KBM-7 (cell line): ENCODE measurements around the gene TRPM2.

Experiments used
- DNase-seq: peaks from one replicate; pipeline ENCODE4 v3.0.0-alpha.2; 2015
- in situ Hi-C: fragments of 300-500 bp; cut with MboI; formaldehyde crosslinking; loops from 2 replicates; pipeline ENCODE4 v1.14.3; 2020; ENCODE audit warnings: low sequenced_read_pairs, low pct_unique_long_range_greater_than_20kb, mixed read lengths

Gene TRPM2

DNA sequence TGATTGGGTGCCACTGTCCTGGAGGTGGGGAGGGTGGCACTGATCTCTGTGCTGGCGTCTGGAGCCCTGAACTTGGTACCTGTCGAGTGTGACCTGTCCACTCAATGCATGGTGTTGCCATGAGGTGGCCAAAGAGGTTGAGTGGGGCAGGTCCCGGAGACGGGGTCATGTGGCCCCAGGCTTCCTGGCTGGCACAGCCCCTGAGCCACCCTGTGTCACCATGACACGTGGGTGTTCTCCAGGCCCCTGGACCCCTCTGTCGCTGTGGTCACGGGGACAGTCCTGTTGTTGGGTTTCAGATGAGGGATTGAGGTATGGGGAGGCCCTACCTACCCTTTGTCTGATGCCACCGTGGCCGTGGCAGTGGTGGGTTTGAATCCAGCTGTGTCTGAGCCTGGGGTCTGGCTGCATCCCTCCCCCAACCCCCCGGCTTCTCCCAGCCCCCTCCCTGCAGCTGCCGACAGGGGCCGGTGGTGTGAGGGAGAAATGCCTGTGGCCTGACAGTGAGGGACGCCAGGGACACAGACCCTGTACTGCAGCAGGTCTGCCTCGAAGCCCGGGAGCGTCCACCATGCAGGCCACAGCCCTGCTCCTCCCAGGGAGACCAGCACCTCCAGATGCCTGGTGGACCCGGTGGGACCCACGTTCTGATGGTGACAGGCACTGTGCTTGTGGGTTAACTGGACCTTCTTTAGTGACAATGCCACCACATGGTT lies 12.0 kb downstream of the TRPM2 start:
- in situ Hi-C loops, result loop anchor here (25.0 kb wide), 1 partner anchor 522 kb away; no protein-coding TSS in a partner anchor
- no peak for DNase-seq

DNA sequence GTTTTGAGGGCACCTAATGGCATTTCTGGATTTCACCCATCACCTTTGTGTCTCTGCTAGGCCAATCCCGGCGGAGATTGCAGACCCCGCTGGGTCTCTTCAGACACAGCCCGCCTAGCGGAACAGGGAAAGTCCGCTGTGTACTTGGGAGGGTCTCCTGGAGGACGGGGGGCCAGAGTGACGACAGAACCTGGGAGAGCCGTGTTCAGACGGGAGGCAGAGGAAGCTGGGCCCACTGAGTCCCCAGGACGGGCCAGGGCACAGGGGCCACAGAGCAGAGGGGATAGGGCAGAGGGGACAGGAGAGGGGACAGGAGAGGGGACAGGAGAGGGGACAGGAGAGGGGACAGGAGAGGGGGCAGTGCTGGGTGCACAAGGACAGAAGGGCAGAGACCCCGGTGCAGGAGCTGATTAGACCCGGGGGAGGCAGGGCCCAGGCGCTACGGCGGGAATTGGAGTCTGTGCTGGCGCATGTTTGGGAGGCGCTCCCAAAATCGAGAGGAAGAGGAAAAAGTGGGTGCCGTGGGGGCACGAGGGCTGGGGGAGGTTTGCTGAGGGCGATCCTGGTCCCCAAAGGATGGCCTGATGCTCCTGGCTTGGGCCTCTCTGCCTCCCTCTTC lies 12.7 kb downstream of the TRPM2 start:
- in situ Hi-C loops, result loop anchor here (25.0 kb wide), 1 partner anchor 521 kb away; no protein-coding TSS in a partner anchor
- DNase-seq, result no peak

DNA sequence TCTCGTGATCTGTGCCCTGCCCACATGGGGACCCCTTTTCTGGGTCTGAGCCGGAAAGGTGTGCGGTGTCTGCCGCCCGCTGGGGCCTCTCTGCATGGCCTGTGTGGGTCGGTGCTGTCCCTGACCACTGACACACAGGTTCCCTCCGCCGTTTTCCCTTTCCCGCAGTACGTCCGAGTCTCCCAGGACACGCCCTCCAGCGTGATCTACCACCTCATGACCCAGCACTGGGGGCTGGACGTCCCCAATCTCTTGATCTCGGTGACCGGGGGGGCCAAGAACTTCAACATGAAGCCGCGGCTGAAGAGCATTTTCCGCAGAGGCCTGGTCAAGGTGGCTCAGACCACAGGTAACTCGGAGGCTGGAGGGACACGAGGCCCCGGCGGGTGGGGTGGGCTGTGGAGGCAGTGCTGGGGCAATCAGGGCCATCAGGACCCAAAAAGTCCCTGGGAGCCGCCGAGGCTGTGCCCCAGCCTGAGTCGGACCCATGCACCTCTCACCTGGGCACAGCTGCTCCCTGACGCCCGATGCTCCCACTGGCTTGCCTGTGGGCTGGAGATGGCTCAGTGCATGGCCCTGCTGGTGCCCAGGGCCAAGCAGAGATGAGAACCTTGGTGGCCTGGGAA lies 13.3 kb downstream of the TRPM2 start:
- DNase-seq, result no peak
- in situ Hi-C loops, result loop anchor here (25.0 kb wide), 1 partner anchor 521 kb away; no protein-coding TSS in a partner anchor

DNA sequence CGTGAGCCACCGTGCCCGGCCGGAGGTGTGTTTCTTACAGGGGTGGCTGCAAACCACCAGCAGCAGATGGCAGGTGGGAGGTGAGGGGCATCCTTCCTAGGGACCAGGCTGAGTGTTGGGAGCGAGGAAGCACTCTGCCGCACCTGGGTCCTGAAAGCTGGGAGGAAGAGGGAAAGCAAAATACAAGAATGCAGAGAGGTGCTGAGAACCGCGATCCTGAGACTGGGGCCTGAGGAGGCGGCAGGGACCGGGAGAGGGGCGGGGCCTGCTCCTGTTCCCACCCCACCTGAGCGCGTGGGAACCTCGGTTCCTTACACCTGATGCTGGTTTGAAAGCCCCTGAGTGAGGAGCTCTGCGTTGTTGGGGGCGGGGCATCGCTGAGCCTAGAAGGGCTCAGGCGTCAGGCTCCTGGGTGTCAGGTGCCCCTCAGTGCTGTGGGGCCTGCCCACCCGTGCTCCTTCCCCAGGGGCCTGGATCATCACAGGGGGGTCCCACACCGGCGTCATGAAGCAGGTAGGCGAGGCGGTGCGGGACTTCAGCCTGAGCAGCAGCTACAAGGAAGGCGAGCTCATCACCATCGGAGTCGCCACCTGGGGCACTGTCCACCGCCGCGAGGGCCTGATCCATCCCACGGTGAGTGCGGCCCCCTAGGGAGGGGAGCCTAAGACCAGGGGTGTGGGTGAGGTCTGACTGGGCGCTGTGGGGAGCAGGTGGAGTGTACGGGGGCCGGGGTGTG lies 15.5 kb downstream of the TRPM2 start:
- DNase-seq, result no peak
- in situ Hi-C loops, result loop anchor here (25.0 kb wide), 1 partner anchor 518 kb away; no protein-coding TSS in a partner anchor

DNA sequence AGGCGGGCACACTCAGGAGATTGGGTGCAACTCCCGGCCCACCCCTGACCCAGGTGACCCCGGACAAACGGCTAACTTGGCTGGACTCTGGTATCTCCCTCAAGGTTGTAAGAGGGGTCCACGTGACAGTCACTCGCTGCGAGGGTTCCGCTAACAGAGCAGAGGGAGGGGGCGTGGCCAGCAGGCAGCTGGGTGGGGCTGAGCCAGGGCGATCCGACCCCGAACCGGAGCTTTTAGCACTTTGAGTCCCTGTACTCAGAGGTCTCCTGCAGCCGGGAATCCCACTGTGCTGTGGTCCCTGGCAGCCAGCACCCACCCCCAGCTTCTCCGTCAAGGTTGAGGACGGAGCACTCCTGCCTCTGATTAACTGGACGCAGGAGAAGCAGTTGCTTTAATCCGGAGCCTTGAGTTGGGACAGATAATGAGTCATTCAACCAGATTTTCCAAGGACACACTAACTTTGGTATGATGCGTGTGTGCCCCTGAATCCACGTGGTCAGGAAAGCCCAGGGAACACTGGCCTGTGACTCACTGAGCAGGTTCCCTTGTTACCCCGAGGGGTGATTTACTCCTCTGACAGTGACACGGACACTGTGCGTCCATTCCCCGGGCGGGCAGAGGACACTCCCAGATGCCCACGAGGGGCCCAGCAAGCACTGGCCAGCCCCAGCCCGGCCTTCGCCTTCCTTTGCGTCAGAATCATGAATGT lies 16.8 kb downstream of the TRPM2 start:
- in situ Hi-C loops, result loop anchor here (25.0 kb wide), 1 partner anchor 517 kb away; no protein-coding TSS in a partner anchor

DNA sequence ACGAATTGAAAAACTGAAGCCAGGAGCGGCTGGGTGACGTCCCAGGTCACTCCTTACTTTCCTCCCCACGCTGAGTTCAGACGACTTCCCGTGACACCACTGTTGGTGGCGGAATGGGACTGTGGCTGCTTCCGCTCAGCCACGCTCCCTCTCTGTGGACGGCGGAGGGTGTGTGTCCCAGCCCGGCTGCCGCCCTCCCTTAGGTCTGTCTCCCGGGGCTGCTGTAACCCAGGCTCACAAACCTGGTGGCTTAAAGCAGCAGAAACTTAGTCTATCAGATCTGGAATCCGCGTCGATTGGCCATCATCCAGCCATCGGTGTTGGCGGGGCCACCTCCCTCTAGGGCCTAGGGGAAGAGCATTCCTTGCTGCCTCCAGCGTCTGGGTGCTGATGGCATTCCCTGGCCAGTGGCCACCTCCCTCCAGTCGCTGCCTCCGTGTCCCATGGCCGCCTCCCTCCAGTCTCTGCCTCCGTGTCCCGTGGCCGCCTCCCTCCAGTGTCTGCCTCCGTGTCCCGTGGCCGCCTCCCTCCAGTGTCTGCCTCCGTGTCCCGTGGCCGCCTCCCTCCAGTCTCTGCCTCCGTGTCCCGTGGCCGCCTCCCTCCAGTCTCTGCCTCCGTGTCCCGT lies 17.5 kb downstream of the TRPM2 start:
- DNase-seq, result no peak
- in situ Hi-C loops, result loop anchor here (25.0 kb wide), 1 partner anchor 516 kb away; no protein-coding TSS in a partner anchor

More for the DNA sequence above, 16.8 kb downstream of the TRPM2 start:
- no peak for DNase-seq

DNA sequence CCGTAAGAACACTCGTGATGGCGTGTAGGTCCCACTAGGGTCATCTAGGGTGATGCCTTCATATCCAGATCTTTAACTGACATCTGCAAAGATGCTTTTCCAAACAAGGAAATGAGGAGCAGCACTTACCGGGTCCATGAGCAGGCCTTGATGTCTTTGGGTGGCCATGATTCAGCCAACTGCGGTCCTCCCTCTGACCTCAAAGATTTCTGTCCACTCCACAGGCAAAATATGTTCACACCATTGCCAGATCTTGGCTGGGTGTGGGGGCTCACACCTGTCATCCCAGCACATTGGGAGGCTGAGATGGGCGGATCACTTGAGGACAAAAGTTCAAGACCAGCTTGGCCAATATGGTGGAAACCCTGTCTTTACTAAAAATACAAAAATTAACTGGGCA lies 18.2 kb downstream of the TRPM2 start:
- in situ Hi-C loops, result loop anchor here (25.0 kb wide), 1 partner anchor 516 kb away; no protein-coding TSS in a partner anchor

DNA sequence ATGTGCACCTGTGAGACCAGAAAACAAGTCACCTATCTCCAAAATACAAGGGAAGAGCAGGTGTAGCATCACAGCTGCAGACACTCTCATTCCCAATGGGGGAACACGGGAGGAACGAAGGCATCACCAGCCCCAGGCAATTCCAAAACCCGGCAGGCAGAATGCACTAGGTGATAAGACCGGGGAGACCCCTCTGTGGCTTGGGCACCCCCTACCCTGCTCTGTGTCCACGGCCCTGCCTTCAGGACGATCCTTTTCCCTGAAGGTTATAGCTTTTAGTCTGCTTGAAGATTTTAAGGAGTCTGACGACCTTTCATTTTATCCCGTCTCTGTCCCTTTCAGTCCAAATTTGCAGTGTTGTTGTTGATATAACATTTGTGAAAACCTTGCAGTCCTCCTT lies 19.2 kb downstream of the TRPM2 start:
- in situ Hi-C loops, result loop anchor here (25.0 kb wide), 1 partner anchor 515 kb away; no protein-coding TSS in a partner anchor
- DNase-seq, result no peak

More for the DNA sequence above, 18.2 kb downstream of the TRPM2 start:
- no peak for DNase-seq

DNA sequence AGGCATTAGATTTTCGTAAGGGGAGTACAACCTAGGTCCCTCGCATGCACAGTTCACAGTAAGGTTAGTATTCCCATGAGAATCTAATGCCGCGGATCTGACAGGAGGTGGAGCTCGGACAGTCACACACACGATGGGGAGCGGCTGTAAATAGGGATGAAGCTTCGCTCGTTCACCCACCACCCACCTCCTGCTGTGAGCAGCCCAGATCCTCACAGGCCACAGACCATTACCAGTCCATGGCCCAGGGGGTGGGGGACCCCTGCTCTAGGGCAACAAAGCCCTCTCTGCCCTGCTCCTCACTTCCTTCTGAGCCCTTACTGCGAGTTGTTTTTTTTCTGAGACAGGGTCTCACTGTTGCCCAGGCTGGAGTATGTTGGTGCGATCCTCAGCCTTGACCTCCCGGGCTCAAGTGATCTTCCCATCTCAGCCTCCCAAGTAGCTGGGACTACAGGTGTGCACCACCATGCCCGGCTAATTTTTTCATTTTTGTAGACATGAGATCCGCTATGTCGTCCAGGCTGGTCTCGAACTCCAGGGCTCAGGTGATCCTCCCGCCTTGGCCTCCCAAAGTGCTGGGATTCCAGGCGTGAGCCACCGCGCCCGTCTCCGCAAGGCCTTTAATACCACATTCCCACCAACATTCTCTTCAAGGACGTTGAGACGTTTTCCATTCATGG lies 21.3 kb downstream of the TRPM2 start:
- in situ Hi-C loops, result loop anchor here (25.0 kb wide), 1 partner anchor 513 kb away; no protein-coding TSS in a partner anchor
- no peak for DNase-seq

DNA sequence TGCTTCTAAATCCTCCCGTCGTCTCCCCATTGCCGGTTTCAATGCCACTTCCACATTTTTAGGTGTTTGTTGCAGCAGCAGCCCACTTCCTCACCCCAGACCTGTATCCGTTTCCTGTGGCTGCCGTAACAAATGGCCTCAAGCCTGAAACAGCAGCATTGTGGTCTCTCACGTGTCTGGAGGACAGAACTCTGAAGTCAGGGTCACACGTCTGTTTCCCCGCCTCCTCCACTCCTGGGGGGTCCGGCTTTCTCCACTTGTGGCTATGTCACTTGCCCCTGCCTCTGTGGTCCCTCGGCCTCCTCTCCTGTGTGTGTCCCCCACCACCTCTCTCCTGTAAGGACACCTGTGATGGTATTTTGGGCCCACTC lies 21.8 kb downstream of the TRPM2 start:
- DNase-seq, result peak; percentile 88
- in situ Hi-C loops, result no loop called here

DNA sequence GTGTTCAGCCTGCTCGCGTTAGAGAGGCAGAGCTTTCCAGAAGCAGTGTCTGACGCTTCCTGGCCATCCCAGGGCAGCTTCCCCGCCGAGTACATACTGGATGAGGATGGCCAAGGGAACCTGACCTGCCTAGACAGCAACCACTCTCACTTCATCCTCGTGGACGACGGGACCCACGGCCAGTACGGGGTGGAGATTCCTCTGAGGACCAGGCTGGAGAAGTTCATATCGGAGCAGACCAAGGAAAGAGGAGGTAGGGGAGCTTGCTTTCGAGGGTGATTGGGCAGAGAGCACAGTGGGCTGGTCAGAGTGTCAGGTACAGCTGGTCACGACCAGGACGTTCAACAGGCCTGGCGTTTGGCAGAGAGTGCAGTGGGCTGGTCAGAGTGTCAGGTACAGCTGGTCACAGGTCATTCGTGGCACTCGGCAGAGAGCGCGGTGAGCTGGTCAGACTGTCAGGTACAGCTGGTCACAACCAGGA lies 22.4 kb downstream of the TRPM2 start:
- in situ Hi-C loops, result no loop called here
- no peak for DNase-seq

DNA sequence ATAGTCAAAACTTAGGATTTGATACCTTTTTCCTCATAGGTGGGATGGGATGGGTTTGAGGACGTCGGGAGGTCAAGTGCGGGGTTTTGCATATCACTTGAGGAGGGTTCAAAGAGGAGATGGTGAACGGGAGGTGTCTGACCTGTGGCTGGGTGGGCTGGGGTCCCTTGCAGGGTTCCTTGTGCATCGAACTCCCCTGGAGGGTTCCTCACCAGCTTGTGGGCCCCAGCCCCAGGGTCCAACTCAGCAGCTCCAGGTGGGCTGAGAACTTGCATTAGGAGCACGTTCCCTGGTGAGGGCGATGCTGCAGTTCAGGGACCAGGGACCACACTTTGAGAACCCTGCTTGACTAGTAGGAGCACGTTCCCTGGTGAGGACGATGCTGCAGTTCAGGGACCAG lies 23.2 kb downstream of the TRPM2 start:
- in situ Hi-C loops, result no loop called here
- no peak for DNase-seq

DNA sequence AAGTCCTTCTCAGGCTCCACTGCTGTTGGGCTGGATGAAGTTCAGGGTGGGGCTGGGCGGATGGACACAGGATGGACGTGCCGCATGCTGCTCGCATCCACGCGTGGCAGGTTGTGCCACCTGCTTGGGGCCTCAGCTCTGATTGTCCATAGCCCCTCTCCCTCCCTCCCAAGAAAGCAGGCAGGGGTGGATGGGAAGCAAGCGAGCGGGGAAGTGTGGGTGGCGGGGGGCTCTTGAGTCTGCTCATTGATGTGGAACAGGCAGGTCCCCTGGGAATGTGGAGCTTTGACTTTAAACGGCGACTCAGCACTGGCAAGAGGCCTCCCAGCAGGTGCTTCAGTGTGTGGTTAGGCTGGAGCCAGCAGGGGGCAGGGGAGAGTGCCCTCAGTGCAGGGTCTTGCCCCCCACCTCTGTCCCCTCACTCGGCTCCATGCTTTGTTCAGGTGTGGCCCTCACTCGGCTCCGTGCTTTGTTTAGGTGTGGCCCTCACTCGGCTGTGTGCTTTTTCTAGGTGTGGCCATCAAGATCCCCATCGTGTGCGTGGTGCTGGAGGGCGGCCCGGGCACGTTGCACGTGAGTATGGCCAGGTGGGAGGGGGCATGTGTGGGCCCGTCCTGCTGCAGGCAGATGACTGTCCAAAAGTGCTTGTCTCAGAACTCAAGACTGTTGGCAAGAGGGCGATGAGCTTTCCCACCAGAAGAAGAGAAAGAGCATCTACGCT lies 23.9 kb downstream of the TRPM2 start:
- in situ Hi-C loops, result no loop called here
- no peak for DNase-seq

DNA sequence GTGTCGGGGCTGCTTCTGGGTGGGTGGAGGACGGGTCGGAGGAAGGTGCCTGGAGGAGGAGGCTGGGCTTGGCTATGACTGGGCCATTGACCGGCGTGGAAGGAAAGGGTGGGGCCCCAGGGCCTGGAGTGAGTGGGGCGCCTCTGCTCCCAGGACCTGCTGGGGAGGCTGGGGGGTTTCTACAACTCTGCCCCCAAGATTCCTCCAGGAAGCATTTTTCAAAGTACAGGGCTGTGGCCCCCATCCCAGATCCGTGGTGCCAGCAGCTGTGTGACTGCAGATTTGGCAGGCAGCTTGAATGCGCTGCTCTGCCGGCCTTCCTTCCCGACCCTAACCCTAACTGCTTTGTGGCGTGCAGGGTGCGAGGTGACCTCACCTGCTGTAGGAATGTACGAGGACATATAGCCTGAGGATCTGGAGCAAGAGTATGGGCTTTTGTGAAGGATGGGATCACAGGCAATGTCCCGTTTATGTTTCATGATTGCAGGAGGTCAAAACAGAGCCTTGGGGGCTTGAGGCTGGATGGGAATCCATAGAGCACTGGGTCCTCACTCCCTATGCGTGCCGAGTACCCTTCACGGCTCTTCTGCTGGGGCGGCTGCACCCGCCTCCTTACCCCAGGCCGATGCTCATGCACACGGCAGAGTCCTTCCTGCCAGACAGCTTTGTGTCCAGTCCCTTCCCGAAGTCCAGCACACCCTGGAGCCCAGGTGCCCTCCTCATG lies 24.7 kb downstream of the TRPM2 start:
- in situ Hi-C loops, result no loop called here
- DNase-seq, result no peak

DNA sequence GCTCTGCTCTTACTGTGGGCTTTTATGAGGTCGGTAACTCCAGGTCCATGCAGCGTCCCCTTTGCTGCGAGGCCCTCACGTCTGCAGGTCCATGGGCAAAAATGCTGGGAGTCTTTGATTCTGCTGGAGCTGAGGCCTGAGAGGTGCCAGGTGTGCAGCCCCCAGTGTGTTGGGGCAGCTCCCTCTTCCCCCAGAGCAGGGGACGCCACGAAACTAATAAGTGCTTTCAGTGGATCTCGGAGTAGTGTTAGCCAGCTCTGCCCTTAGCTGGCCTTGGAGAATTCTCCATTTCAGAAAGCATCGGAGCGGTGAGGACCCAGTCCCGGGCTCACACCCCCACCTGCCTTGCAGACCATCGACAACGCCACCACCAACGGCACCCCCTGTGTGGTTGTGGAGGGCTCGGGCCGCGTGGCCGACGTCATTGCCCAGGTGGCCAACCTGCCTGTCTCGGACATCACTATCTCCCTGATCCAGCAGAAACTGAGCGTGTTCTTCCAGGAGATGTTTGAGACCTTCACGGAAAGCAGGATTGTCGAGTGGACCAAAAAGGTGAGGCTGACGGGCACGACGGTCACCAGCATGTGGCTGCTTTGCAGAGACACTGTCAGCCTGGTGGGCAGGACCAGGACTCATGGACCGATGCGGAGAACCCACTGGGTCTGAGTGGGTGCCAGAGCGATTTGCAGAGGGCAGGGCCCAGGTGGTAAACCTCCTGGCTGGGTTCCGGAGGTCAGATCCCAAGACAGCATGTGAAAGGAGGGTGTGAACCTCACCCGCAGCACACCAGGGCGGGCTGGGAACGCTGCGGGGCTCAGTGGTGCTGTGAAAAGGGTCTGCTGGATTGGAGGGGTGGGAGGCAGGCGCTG lies 25.5 kb downstream of the TRPM2 start:
- in situ Hi-C loops, result no loop called here
- DNase-seq, result no peak

DNA sequence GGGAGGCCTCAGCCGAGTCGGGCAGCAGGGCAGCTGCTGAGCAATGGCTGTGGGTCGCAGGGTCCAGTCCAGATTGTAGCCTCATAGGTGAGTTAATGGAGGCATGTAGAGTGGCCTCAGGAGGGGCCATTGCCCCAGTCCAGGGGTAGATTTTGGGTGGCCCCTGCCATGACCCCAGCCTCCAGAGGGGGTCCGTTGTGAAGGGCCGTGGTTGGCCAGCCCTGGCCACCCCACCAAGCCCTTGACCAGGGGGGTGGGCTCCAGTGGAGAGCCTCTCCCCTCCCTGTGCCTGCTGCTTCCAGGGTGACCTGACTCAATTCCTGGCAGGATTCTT lies 26.1 kb downstream of the TRPM2 start:
- DNase-seq, result no peak
- in situ Hi-C loops, result no loop called here
